HG03575 (cell line): Measurements from ENCODE around the gene TERF2IP.
A peak's percentile ranks its signal among the peaks of the same experiment; 100 is the strongest.

ENCODE experiments used
- ATAC-seq: cut with Tn5 transposase; IDR thresholded peaks from one replicate; pipeline ENCODE4 v1.9.1; 2021; ENCODE audit not compliant: unreplicated experiment, insufficient number of reproducible peaks, low FRiP score; ENCODE audit errors: extremely low read depth

TERF2IP gene

GRCh38 chr16:75647492-75648264, at the start of gene TERF2IP, which contains the start of gene KARS1:
Gene TERF2IP (plus strand): TSS chr16:75647773. CDS start chr16:75647883, 110 bp downstream.
Gene KARS1 (minus strand): TSS chr16:75647665. CDS start chr16:75647639, 26 bp downstream.
- ATAC-seq, result peak; percentile 65

- no peak for ATAC-seq
Measured at GRCh38 chr16:75599452-75600277, 47.9 kb upstream of the TERF2IP start.

GRCh38 chr16:75603241-75603640, 44.3 kb upstream of the TERF2IP start:
- no peak for ATAC-seq

- ATAC-seq, result no peak
Measured at GRCh38 chr16:75606507-75606906, 41.1 kb upstream of the TERF2IP start.

GRCh38 chr16:75614066-75614897, 33.3 kb upstream of the TERF2IP start:
- ATAC-seq, result no peak

- no peak for ATAC-seq
Measured at GRCh38 chr16:75615619-75616018, 32.0 kb upstream of the TERF2IP start.

GRCh38 chr16:75616521-75617010, 31.0 kb upstream of the TERF2IP start:
- no peak for ATAC-seq

GRCh38 chr16:75617121-75617520, 30.5 kb upstream of the TERF2IP start:
- ATAC-seq, result no peak

GRCh38 chr16:75618780-75619179, 28.8 kb upstream of the TERF2IP start:
- ATAC-seq, result no peak

GRCh38 chr16:75620326-75621169, 27.0 kb upstream of the TERF2IP start:
- no peak for ATAC-seq

- no peak for ATAC-seq
Measured at GRCh38 chr16:75621170-75621477, 26.4 kb upstream of the TERF2IP start.

GRCh38 chr16:75622761-75623605, 24.6 kb upstream of the TERF2IP start, which contains the start of gene ADAT1:
Gene ADAT1 (minus strand): TSS chr16:75623281. CDS start chr16:75620799, 2,482 bp downstream.
- ATAC-seq, result peak; percentile 43

- no peak for ATAC-seq
Measured at GRCh38 chr16:75624921-75625334, 22.6 kb upstream of the TERF2IP start.

- ATAC-seq, result no peak
Measured at GRCh38 chr16:75626806-75627205, 20.8 kb upstream of the TERF2IP start.

GRCh38 chr16:75627851-75628250, 19.7 kb upstream of the TERF2IP start:
- no peak for ATAC-seq

- no peak for ATAC-seq
Measured at GRCh38 chr16:75628351-75628750, 19.2 kb upstream of the TERF2IP start.

GRCh38 chr16:75629132-75629531, 18.4 kb upstream of the TERF2IP start:
- no peak for ATAC-seq
